Calu3 (cell line): ENCODE results near the gene LLGL2. TPM values are rescaled to one million over a fixed set of nuclear protein-coding genes. Genes with fewer than 3 reads are reported as not detected.

Source experiments
- BruUV-seq: library from RNA; stranded (reverse); fragments of 400-500 nt; replicated peaks from 2 replicates; lab custom pipeline; 2021; lab: Mats Ljungman, UMichigan
- CTCF ChIA-PET: fragments of 300-600 bp; sonication (Branson Sonifier 250); formaldehyde crosslinking; loops from one replicate; lab custom pipeline; 2022; ENCODE audit warnings: antibody characterized with exemption; lab: Charles Lee
- DNase-seq: peaks from one replicate; pipeline ENCODE4 v3.0.0; 2022
- H3K27ac Mint-ChIP-seq: one replicate; pipeline ENCODE4 v1.8.0; 2022; ENCODE audit warnings: mixed read lengths; ENCODE audit not compliant: unreplicated experiment
- H3K27me3 Mint-ChIP-seq: one replicate; pipeline ENCODE4 v1.8.0; 2022; ENCODE audit warnings: mixed read lengths; ENCODE audit not compliant: unreplicated experiment
- H3K36me3 Mint-ChIP-seq: one replicate; pipeline ENCODE4 v1.8.0; 2022; ENCODE audit warnings: mild to moderate bottlenecking, moderate library complexity, mixed read lengths; ENCODE audit not compliant: insufficient read depth, unreplicated experiment
- H3K4me1 Mint-ChIP-seq: one replicate; pipeline ENCODE4 v1.8.0; 2022; ENCODE audit warnings: mild to moderate bottlenecking, low read depth, mixed read lengths; ENCODE audit not compliant: unreplicated experiment
- H3K4me3 Mint-ChIP-seq: one replicate; pipeline ENCODE4 v1.8.0; 2022; ENCODE audit warnings: mild to moderate bottlenecking, low read depth, moderate library complexity, mixed read lengths; ENCODE audit not compliant: unreplicated experiment
- H3K9me3 Mint-ChIP-seq: one replicate; pipeline ENCODE4 v1.8.0; 2022; ENCODE audit warnings: low read depth, mixed read lengths; ENCODE audit not compliant: unreplicated experiment
- CTCF ChIP-seq: fragments of 200-600 bp; IDR thresholded peaks from one replicate; pipeline ENCODE4 v1.8.0; 2022; ENCODE audit warnings: antibody characterized with exemption; ENCODE audit not compliant: unreplicated experiment
- intact Hi-C: fragments of 100-400 bp; cut with micrococcal nuclease; formaldehyde crosslinking; loops from one replicate; pipeline ENCODE4 v1.10.0; 2022; ENCODE audit not compliant: unreplicated experiment
- total RNA-seq: library from RNA; stranded (reverse); gene quantifications from 2 replicates; pipeline ENCODE4 v1.2.3, GENCODE V29; 2022

LLGL2 gene
- total RNA-seq, 1 experiment from 2014 or later = 208 TPM

GRCh38 chr17:75514299-75514918 lies 11.1 kb upstream of the LLGL2 start:
- H3K27ac Mint-ChIP-seq = no peak overlapping the region

DNA sequence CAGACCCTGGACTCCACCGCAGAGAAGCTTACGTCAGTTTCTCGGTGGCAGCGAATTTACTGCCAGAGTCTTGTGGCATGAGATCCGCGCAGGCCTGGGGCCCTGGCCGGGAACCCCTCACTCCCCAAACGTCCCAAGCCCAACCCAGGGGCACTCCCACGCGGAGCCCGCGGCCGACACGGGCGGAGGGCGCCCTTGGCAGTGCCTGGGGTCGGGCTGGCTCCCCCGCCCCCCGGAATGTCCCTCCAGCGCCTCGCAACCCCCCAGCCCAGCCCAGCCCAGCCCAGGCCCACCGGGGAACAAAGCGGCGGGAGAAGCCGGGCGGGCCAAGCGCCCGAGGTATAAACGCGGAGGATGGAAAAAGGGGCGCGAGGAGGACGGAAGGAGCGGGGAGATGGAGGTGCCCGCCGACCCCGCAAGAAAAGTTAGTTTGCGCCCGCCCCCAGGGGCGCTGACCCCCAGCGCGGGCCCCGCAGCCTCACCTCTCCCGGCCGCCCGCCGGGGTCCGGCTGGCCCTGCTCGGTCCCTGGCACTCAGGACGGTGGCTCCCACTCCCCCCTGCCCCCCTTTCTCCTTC lies 10.5 kb upstream of the LLGL2 start:
- Mint-ChIP-seq H3K9me3 (no peaks in the 10 kb centered on the region), H3K36me3 (peaks cover 69% of the 10 kb centered on the region), H3K27me3 (no peaks in the 10 kb centered on the region), H3K4me3 (peak overlapping the region; percentile 77), H3K27ac (no peak overlapping the region), H3K4me1 (peaks cover 38% of the 10 kb centered on the region)
- DNase-seq = no peak
- no TSS peak for BruUV-seq
- CTCF ChIA-PET = interaction anchor here (0.9 kb wide), 1 partner anchor 10 kb away, joined by 4 read pairs; the partner anchor contains the start of gene LLGL2
- no peak for TF ChIP-seq CTCF
- intact Hi-C loops = loop anchor here (5.0 kb wide), 2 partner anchors 72 to 88 kb away; partner anchors contain the start of gene MYO15B

More at GRCh38 chr17:75514299-75514918, 11.1 kb upstream of the LLGL2 start:
- Mint-ChIP-seq H3K9me3 (no peaks in the 10 kb centered on the region), H3K27me3 (no peaks in the 10 kb centered on the region), H3K4me1 (peaks cover 42% of the 10 kb centered on the region), H3K4me3 (peak overlapping the region; percentile 77), H3K36me3 (peaks cover 71% of the 10 kb centered on the region)
- CTCF ChIA-PET = interaction anchor here (0.6 to 0.9 kb wide), 2 partner anchors 11 to 33 kb away, joined by 4 to 6 read pairs; partner anchors contain the start of gene LLGL2
- no TSS peak for BruUV-seq
- no peak for TF ChIP-seq CTCF
- peak; percentile 52 for DNase-seq
- intact Hi-C loops = no loop called here

DNA sequence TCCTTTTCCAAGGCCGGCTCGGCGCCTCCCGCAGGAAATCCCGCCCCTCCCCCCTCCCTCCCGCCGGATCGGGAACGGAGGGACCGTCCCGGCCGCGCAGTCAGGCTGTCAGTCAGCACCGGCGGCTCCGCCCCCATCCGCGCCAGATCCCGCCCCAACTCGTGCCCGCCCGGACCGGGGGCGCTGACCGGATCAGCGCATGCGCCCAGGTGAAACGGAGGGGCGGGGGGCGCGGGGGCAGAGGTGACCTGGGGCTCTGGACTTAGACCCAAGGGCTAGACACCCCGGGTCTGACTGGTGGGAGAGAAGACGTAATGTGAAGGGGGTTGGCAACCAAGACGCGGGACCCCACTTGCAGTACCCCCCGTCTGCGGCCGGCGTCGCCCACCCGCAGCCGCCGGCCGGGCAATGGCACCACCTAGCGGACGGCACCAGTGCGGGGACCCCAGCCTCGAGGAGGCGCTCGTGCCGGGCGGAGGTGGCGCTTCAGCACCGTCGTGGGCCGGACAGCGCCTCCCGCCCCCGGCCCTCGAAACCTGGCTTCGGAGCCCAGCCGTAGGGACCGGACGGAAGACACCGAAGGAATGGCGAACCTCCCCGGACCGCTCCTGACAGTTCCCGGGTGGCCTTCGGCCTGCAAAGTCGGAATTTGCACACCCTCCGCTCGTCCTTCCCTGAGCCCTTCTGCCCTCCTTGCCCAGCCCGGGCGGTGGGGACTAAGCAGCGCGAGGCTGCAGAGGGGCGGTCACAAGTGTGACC lies 9.8 kb upstream of the LLGL2 start, which contains the start of gene CASKIN2:
Gene CASKIN2, minus strand, starts transcription at position 42 of the 759 bp plus-strand sequence. CDS start 1,733 bp downstream, outside the sequence.
- peaks cover 38% of the 10 kb centered on the region for H3K4me1 Mint-ChIP-seq
- peak; percentile 97 for DNase-seq
- intact Hi-C loops = loop anchor here (5.0 kb wide), 2 partner anchors 72 to 88 kb away; partner anchors contain the start of gene MYO15B
- TF ChIP-seq CTCF = peak; percentile 96
- H3K36me3 Mint-ChIP-seq = peaks cover 69% of the 10 kb centered on the region
- no peak within 1 kb of the TSS for H3K27ac Mint-ChIP-seq
- CTCF ChIA-PET = interaction anchor here (0.8 to 1.6 kb wide), 10 partner anchors 10 to 117 kb away, joined by 3 to 23 read pairs (median 5); partner anchors contain the start of genes LLGL2, SMIM5 and TMEM94
- H3K27me3 Mint-ChIP-seq = no peaks in the 10 kb centered on the region
- peak within 1 kb of the TSS; percentile 77 for H3K4me3 Mint-ChIP-seq
- H3K9me3 Mint-ChIP-seq = no peaks in the 10 kb centered on the region
- BruUV-seq = no TSS peak

GRCh38 chr17:75516255-75516618 lies 9.3 kb upstream of the LLGL2 start, which contains the start of gene TSEN54:
Gene TSEN54 (plus strand): TSS chr17:75516528. CDS start chr17:75516561, 33 bp downstream.
- CTCF ChIA-PET = interaction anchor here (0.7 to 1.6 kb wide), 12 partner anchors 9 to 247 kb away, joined by 3 to 23 read pairs (median 4); partner anchors contain the start of genes GRB2, LLGL2, SMIM5 and TMEM94
- intact Hi-C loops = loop anchor here (5.0 kb wide), 2 partner anchors 71 to 89 kb away; partner anchors contain the start of gene MYO15B
- peaks cover 38% of the 10 kb centered on the region for H3K4me1 Mint-ChIP-seq
- no peaks in the 10 kb centered on the region for H3K27me3 Mint-ChIP-seq
- no peak for TF ChIP-seq CTCF
- BruUV-seq = no TSS peak
- no peak within 1 kb of the TSS for H3K27ac Mint-ChIP-seq
- H3K9me3 Mint-ChIP-seq = no peaks in the 10 kb centered on the region
- peak within 1 kb of the TSS; percentile 77 for H3K4me3 Mint-ChIP-seq
- H3K36me3 Mint-ChIP-seq = peaks cover 69% of the 10 kb centered on the region
- peak; percentile 97 for DNase-seq
